PFSK-1 (cell line): ENCODE results near the gene ERCC6.

Experiments used
- FOXP2 ChIP-seq: optimal IDR thresholded peaks from 2 replicates; pipeline ENCODE3; 2011; ENCODE audit warnings: borderline replicate concordance, control low read depth, inconsistent platforms; ENCODE audit not compliant: insufficient read depth; ENCODE audit errors: extremely low read length, extremely low read depth
- POLR2AphosphoS5 ChIP-seq: IDR thresholded peaks from 2 replicates; pipeline ENCODE4 v1.6.1; 2012; ENCODE audit warnings: low read depth, mild to moderate bottlenecking, control low read depth, low read length, moderate library complexity
- REST ChIP-seq, 2 experiments: IDR thresholded peaks; 2 replicates each; pipeline versions ENCODE4 v1.6.1 to v1.8.0; 2011 to 2012; ENCODE audit warnings: low read depth in 2 of 2, low read length in 2 of 2, control low read depth in 1 of 2, inconsistent platforms in 1 of 2, mild to moderate bottlenecking in 1 of 2, moderate library complexity in 1 of 2; ENCODE audit not compliant: insufficient read depth in 1 of 2
- SIN3A ChIP-seq: IDR thresholded peaks from 2 replicates; pipeline ENCODE4 v1.6.1; 2012; ENCODE audit warnings: mild to moderate bottlenecking, low read length, moderate library complexity, borderline replicate concordance; ENCODE audit not compliant: insufficient read depth
- TAF1 ChIP-seq: IDR thresholded peaks from 2 replicates; pipeline ENCODE4 v1.6.1; 2012; ENCODE audit warnings: low read length, control low read depth, borderline replicate concordance; ENCODE audit not compliant: insufficient read depth

ERCC6 gene

DNA sequence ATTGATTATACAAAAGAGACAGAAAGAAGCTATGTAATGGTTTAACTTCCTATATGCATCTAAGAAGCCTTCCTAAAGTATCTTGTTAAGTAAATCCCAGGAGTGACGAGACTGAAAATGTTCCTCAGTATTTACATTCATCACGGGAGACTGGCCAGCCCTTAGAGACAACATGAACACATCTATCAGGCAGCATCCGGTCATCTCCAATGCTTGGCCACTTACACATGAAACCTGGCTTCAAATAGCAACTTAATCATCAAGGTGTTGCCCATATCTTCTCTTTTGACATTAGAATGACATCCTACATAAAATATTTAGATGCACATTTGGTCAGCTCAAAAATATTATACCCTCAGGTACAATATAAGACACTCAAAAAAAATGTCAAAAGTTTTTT is 33.8 kb downstream of the ERCC6 start:
- TF ChIP-seq REST (IDR thresholded peaks at IDR 0.05; ENCODE audit: insufficient read depth in 1 of 2, low read depth in 2 of 2, low read length in 2 of 2) = no peak
- no peak for TF ChIP-seq POLR2AphosphoS5
- no peak for TF ChIP-seq TAF1
- no peak for TF ChIP-seq SIN3A
- no peak for TF ChIP-seq FOXP2

- TF ChIP-seq TAF1 = no peak
- no peak for TF ChIP-seq FOXP2
- TF ChIP-seq REST (IDR thresholded peaks at IDR 0.05; ENCODE audit: insufficient read depth in 1 of 2, low read depth in 2 of 2, low read length in 2 of 2) = no peak
- TF ChIP-seq SIN3A = no peak
- TF ChIP-seq POLR2AphosphoS5 = no peak
These were observed 34.4 kb downstream of the ERCC6 start for GRCh38 chr10:49504528-49504927.

DNA sequence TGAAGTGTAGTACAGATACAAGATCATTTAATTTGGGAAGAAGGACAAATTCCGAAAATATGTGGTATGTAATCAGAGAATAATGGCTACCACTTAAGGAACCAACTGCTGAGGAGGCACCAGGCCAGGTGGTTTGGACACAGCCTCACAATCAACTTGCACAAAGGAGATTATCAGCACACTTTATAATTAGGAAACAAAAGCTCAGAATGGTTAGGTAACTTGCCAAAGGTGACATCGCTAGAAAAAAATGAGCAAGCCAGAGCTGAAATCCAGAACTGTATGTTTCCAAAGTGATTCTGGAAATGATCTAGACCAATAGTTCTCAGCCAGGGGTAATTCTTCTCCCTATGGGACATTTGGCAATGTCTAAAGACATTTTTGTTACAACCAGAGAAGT is 36.6 kb downstream of the ERCC6 start:
- TF ChIP-seq TAF1 (no peak), POLR2AphosphoS5 (no peak), FOXP2 (no peak), REST (IDR thresholded peaks at IDR 0.05; ENCODE audit: insufficient read depth in 1 of 2, low read depth in 2 of 2, low read length in 2 of 2) (no peak), SIN3A (no peak)

DNA sequence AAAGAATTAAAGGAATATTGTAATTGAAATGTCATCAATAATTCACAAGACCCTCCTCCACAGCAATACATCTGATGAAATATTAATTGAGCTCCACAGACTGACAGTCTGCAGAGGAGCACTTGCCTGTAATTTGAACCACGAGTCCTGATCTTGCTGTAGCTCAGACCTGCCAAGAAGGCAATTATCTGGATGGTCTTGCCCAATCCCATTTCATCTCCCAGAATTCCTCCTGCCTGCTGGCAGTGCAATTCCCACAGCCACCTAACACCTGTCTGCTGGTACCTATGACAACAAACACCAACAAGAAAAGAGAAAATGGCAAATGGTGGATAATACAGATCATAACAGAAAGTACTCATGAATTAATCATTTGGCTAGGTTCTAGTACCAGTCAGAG is 38.5 kb downstream of the ERCC6 start:
- no peak for TF ChIP-seq REST (IDR thresholded peaks at IDR 0.05; ENCODE audit: insufficient read depth in 1 of 2, low read depth in 2 of 2, low read length in 2 of 2)
- no peak for TF ChIP-seq TAF1
- no peak for TF ChIP-seq POLR2AphosphoS5
- no peak for TF ChIP-seq SIN3A
- no peak for TF ChIP-seq FOXP2

DNA sequence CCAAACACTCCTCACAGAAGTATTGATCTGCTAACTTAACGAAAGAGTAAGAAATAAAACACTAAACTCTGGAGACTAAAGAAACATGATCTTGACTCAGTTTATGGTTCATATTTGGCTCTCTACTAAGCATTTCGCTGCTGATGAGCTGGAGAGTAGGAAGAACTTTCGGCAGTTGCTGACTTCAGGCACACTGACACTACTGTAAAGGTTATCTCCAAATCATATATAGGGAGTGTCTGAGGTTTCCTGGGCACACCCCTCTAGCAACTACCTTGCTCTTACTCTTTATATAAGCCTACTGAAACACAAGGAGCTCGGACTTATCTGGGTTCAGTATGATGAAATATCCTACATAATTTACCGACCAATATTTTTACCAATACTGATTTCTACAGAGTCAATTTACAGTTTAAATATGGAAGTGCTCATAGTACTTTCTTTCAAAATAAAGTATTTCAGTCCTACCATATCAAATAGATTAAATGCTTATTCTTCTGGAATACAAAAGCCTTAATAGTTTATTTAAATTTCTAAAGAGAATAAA is 39.5 kb downstream of the ERCC6 start:
- TF ChIP-seq SIN3A (no peak), TAF1 (no peak), POLR2AphosphoS5 (no peak), REST (IDR thresholded peaks at IDR 0.05; ENCODE audit: insufficient read depth in 1 of 2, low read depth in 2 of 2, low read length in 2 of 2) (no peak), FOXP2 (no peak)
